Activated CD8-positive, alpha-beta T cell treated with anti-CD3 and anti-CD28 coated beads, Interleukin-2, amount 10 ng/mL, durations not matched to agents 7 days and 5 days (primary cell): ENCODE measurements around the gene PREX1. TPM values are rescaled to one million over a fixed set of nuclear protein-coding genes. Genes with fewer than 3 reads are reported as not detected.

Experiments used
- ATAC-seq: fragments of 150-1000 bp; cut with Tn5 transposase; one replicate; pipeline ENCODE4 v1.10.0; 2021; ENCODE audit warnings: moderate library complexity
- CTCF ChIA-PET: fragments of 350-600 bp; sonication (Branson Sonifier 250); formaldehyde crosslinking; loops from one replicate; lab custom pipeline; 2021; ENCODE audit warnings: antibody characterized with exemption; lab: Charles Lee
- POLR2A ChIA-PET: fragments of 350-600 bp; sonication (Branson Sonifier 250); formaldehyde crosslinking; loops from one replicate; lab custom pipeline; 2021; ENCODE audit warnings: antibody characterized with exemption; lab: Charles Lee
- DNase-seq: peaks from one replicate; pipeline ENCODE4 v3.0.0-alpha.2; 2020
- H3K27ac Mint-ChIP-seq: one replicate; pipeline ENCODE4 v1.8.0; 2021; ENCODE audit warnings: mild to moderate bottlenecking, mixed read lengths
- H3K27me3 Mint-ChIP-seq: one replicate; pipeline ENCODE4 v1.8.0; 2021; ENCODE audit warnings: low read depth, mixed read lengths
- H3K36me3 Mint-ChIP-seq: one replicate; pipeline ENCODE4 v1.8.0; 2021; ENCODE audit warnings: low read depth, mixed read lengths
- H3K4me1 Mint-ChIP-seq: one replicate; pipeline ENCODE4 v1.8.0; 2021; ENCODE audit warnings: low read depth, mixed read lengths
- H3K4me3 Mint-ChIP-seq: one replicate; pipeline ENCODE4 v1.8.0; 2021; ENCODE audit warnings: mild to moderate bottlenecking, mixed read lengths
- H3K9me3 Mint-ChIP-seq: one replicate; pipeline ENCODE4 v1.8.0; 2022; ENCODE audit warnings: mixed read lengths; ENCODE audit not compliant: insufficient read depth
- total RNA-seq, 2 experiments: library from RNA; stranded (reverse); gene quantifications; one replicate each; pipeline ENCODE4 v1.2.3, GENCODE V29; 2021

The PREX1 gene
- total RNA-seq, 2 experiments from 2014 or later = 146 to 152 TPM

DNA sequence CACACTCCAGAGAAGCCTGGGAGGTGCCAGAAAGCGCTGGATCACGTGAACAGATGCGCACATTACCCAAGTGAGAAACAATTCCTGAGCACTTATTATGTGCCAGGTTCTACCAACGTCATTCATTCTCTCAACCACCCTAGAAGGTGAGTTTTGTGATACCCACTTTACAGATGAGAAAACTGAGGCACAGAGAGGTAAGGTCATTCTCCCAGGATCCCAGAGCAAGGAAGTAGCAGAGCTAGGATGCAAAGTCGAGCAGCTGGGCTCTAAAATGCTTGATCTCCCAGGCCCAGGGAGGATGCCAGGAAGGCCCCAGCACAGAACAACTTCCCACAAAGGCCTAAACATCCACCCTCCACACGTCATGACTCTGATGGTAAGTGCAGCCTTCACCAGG lies 85.6 kb downstream of the PREX1 start:
- ATAC-seq = no peak
- no peak for DNase-seq
- H3K27me3 Mint-ChIP-seq = no peaks in the 10 kb centered on the region
- H3K9me3 Mint-ChIP-seq = no peaks in the 10 kb centered on the region
- peaks cover 78% of the 10 kb centered on the region for H3K36me3 Mint-ChIP-seq
- CTCF ChIA-PET = no interaction called here
- peaks cover 52% of the 10 kb centered on the region for H3K4me1 Mint-ChIP-seq
- POLR2A ChIA-PET = no interaction called here
- H3K27ac Mint-ChIP-seq = peak overlapping the region; percentile 58
- no peak overlapping the region for H3K4me3 Mint-ChIP-seq

DNA sequence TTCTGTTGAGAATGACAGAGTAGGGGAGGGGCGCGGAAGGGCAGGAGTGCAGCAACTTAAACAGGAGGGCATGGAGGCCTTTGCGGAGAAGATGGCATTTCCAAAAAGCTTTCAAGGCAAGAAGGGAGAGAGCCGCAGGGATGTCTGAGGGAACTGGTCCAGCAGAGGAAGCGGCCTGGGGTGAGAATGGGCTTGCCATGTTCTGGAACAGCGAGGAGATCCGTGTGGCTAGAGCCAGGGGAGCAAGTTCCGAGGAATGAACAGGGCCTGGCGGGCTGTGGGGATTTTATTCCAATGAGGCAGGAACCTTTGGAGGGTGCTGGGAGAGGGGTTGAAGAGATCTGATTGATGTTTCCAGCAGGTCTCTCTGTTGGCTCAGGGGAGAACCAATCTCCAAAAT lies 86.1 kb downstream of the PREX1 start:
- DNase-seq (no peak), ATAC-seq (no peak)
- POLR2A ChIA-PET = no interaction called here
- Mint-ChIP-seq H3K4me1 (peaks cover 58% of the 10 kb centered on the region), H3K27me3 (no peaks in the 10 kb centered on the region), H3K4me3 (no peak overlapping the region), H3K36me3 (peaks cover 81% of the 10 kb centered on the region), H3K27ac (peak overlapping the region; percentile 58), H3K9me3 (no peaks in the 10 kb centered on the region)
- CTCF ChIA-PET = interaction anchor here (1.5 to 3.5 kb wide), 2 partner anchors 22 to 84 kb away, joined by 3 to 13 read pairs; no protein-coding TSS in a partner anchor

DNA sequence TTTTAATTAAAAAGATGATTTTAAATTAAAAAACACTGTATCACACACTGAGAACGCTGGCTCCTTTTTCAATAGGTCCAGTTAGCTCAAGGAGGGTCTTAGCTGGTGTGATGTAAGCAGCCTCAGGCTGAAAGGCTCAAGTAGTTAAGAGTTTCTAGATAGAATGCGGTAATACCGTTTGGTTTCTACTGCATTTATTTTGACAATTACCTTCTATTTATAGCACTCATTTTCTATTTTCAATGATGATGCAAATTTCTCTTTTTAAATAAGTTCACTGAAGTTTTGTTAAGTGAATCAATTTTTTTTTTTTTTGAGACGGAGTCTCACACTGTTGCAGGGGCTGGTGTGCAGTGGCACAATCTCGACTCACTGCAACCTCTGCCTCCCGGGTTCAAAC lies 87.1 kb downstream of the PREX1 start:
- Mint-ChIP-seq H3K9me3 (no peaks in the 10 kb centered on the region), H3K27ac (no peak overlapping the region), H3K4me3 (no peak overlapping the region), H3K27me3 (no peaks in the 10 kb centered on the region), H3K36me3 (peaks cover 85% of the 10 kb centered on the region), H3K4me1 (peaks cover 67% of the 10 kb centered on the region)
- ATAC-seq (no peak), DNase-seq (no peak)
- ChIA-PET CTCF (interaction anchor here (0.6 to 3.5 kb wide), 6 partner anchors 8 to 83 kb away, joined by 3 to 13 read pairs (median 4); no protein-coding TSS in a partner anchor), POLR2A (interaction anchor here (1.0 to 3.2 kb wide), 2 partner anchors 10 to 78 kb away, joined by 3 to 19 read pairs; no protein-coding TSS in a partner anchor)

DNA sequence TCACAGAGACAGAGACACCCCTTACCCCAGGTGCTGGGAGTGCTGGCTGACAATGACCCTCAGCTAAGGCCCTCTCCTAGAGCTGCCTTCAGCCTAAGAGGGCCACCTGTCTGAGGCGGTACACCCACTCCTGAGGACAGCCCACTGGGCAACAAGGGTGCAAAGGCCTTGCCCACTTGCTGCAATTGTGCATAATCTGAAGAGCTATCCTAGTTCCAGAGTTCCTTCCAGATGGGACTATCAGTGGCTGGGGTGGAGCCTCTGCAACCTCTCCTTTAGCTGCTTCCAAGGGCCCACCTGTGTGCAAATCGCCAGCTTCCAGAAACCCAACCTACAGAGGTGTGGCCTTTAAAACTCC lies 87.5 kb downstream of the PREX1 start:
- Mint-ChIP-seq H3K4me3 (no peak overlapping the region), H3K4me1 (peaks cover 72% of the 10 kb centered on the region), H3K36me3 (peaks cover 85% of the 10 kb centered on the region), H3K27me3 (no peaks in the 10 kb centered on the region), H3K27ac (peak overlapping the region; percentile 89), H3K9me3 (no peaks in the 10 kb centered on the region)
- no peak for ATAC-seq
- POLR2A ChIA-PET = interaction anchor here (0.6 to 3.2 kb wide), 5 partner anchors 11 to 1073 kb away, joined by 3 to 23 read pairs (median 5); partner anchors contain the start of gene SLC9A8
- DNase-seq = no peak
- CTCF ChIA-PET = interaction anchor here (1.0 to 3.7 kb wide), 5 partner anchors 9 to 30 kb away, joined by 3 to 18 read pairs (median 7); no protein-coding TSS in a partner anchor

DNA sequence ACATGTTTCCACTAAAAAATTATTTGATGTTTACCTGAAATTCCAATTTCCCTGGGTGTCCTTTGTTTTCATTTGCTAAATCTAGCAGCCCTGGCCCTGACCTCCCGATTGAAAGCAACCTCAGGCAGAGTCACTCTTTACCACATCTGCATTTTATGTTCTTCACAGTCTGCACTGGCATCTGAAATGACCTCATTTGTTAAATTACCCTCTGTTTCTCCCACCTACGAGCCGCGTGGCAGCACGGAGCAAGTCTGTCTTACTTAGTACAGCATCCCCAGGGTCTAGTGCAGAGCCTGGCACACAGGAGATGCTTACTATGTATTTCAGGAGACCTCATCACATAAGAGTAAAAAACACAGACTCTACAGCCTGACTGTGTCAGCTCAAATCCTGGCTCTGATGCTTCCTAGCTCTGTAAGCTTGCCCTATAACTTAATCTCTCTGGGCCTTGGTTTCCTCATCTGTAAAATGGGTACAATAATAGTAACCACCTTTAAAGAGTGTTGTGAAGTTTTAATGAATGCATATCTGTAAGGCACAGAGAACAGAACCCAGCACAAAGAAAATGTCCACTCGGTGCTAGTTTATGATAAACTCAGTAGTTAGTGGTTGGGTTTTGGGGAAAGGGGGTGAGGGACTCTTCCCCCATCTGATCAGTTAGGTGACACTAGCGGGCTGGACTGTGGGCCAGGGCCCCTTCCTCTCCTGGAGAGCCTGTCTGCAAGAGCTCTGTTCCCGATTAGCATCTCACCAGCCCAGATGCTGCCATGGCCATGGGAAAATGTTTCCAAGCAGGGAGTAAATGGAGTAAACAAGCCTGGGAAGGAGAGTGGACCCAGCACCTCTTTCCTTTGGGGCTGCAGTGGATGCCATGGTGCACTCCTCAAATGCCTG lies 88.2 kb downstream of the PREX1 start:
- Mint-ChIP-seq H3K36me3 (peaks cover 85% of the 10 kb centered on the region), H3K27me3 (no peaks in the 10 kb centered on the region), H3K27ac (peak overlapping the region; percentile 89), H3K4me3 (peak overlapping the region; percentile 20), H3K4me1 (peaks cover 78% of the 10 kb centered on the region), H3K9me3 (no peaks in the 10 kb centered on the region)
- ChIA-PET CTCF (interaction anchor here (1.0 to 3.7 kb wide), 11 partner anchors 9 to 165 kb away, joined by 3 to 18 read pairs (median 7); no protein-coding TSS in a partner anchor), POLR2A (interaction anchor here (0.6 to 3.2 kb wide), 11 partner anchors 11 to 1073 kb away, joined by 3 to 23 read pairs (median 4); partner anchors contain the start of gene SLC9A8)
- ATAC-seq = peak; percentile 50
- DNase-seq = peak; percentile 54

DNA sequence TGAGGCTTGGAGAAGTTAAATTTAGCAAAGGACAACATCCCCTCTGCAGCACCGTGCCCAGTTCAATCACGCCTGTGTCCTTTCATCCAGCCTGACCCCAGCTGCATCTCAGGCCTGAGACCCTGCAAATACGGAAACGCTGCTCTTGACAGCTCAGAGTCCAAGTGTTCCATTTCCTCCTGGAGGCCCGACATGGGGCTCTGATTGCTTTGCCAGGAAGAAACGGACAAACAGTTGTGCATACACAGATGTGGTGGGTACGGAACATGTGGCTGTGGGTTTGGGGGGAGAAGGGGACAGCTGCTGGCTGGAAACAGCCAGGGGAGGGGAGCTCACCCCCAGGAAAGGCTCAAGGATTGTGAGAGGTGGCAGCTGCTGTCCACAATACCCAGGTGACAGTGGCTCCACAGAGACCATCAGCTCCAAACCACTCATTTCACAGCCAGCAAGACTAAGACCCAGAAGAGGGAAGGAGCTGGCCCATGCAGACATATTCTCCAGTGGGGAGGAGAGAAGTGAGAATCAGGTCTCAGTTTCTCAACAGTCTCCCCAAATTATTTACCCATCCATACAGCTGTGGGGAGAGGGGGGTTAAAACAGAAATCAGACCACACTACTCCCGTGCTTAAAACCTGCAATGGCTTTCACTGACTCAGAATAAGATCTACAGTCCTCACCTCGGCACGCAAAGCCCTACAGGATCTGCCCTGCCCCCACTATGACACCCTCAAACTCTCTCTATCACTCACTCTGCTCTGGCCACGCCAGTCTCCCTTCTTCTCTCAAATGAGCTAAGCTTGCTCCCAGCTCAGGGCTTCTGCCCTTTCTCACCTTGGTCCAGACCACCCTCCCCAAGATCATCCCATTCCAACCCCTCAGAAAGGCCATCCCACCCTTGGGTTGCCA lies 89.1 kb downstream of the PREX1 start:
- Mint-ChIP-seq H3K4me1 (peaks cover 83% of the 10 kb centered on the region), H3K27ac (peak overlapping the region; percentile 89), H3K9me3 (no peaks in the 10 kb centered on the region), H3K27me3 (no peaks in the 10 kb centered on the region), H3K36me3 (peaks cover 83% of the 10 kb centered on the region), H3K4me3 (peak overlapping the region; percentile 45)
- ChIA-PET CTCF (interaction anchor here (1.0 to 3.7 kb wide), 15 partner anchors 10 to 166 kb away, joined by 3 to 18 read pairs (median 6); no protein-coding TSS in a partner anchor), POLR2A (interaction anchor here (0.6 to 3.2 kb wide), 13 partner anchors 8 to 235 kb away, joined by 3 to 23 read pairs (median 4); no protein-coding TSS in a partner anchor)
- DNase-seq (peak; percentile 91), ATAC-seq (peak; percentile 87)

DNA sequence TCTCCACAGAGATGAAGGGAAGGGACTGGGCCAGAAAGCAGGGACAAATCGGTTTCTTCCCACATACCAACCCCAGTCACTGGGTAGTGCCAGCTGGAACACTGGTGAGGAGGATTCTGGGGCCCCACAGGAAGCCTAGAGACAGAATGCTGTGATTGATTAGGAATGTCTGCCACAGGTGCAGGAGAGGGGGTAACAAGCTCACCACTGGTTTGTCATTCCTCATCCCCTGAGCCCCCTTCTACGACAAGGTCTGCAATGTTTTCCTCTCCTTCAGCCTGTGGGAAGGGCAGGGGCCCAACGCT lies 89.8 kb downstream of the PREX1 start:
- ATAC-seq (no peak), DNase-seq (no peak)
- no peaks in the 10 kb centered on the region for H3K9me3 Mint-ChIP-seq
- no peaks in the 10 kb centered on the region for H3K27me3 Mint-ChIP-seq
- peak overlapping the region; percentile 45 for H3K4me3 Mint-ChIP-seq
- H3K36me3 Mint-ChIP-seq = peaks cover 83% of the 10 kb centered on the region
- H3K27ac Mint-ChIP-seq = peak overlapping the region; percentile 89
- H3K4me1 Mint-ChIP-seq = peaks cover 84% of the 10 kb centered on the region
- ChIA-PET POLR2A (interaction anchor here (0.5 to 3.2 kb wide), 9 partner anchors 8 to 235 kb away, joined by 3 to 23 read pairs (median 3); no protein-coding TSS in a partner anchor), CTCF (interaction anchor here (1.0 to 3.7 kb wide), 14 partner anchors 10 to 167 kb away, joined by 3 to 18 read pairs (median 5); no protein-coding TSS in a partner anchor)

DNA sequence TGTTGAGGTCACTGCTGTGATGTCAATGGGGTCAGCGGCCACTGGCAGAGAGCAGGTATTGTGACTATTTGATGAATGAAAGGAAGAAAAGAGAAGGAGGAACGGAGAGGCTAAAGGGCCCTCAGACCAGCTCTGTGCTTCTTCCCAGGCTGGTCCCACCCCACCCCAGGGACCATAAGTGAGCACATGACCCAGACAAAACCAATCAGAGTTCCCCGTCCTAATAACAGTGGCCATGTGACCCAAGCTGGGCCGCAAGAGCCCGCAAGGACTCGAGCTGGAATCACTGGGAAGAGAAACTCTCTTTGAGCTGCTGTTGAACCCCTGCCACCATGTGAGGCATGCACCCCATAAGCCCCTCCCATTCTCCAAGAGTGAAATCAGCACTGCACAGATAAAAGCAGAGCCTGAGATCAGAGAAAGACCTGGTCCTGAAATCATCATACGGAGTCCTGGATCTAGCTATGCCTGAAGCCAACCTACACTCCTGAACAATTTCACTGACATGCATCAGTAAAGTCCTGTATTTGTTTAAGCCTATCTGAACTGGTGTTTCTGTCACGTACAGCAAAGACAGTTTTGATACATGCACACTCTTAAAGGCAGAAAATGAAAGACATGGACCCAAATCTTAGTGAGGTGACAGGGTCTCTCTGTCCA lies 90.2 kb downstream of the PREX1 start:
- no peaks in the 10 kb centered on the region for H3K9me3 Mint-ChIP-seq
- ChIA-PET POLR2A (interaction anchor here (0.5 to 3.2 kb wide), 9 partner anchors 13 to 130 kb away, joined by 3 to 23 read pairs (median 5); no protein-coding TSS in a partner anchor), CTCF (interaction anchor here (1.0 to 3.7 kb wide), 8 partner anchors 9 to 167 kb away, joined by 3 to 18 read pairs (median 4); no protein-coding TSS in a partner anchor)
- peak overlapping the region; percentile 89 for H3K27ac Mint-ChIP-seq
- ATAC-seq = no peak
- H3K4me1 Mint-ChIP-seq = peaks cover 87% of the 10 kb centered on the region
- H3K4me3 Mint-ChIP-seq = peak overlapping the region; percentile 45
- DNase-seq = no peak
- peaks cover 84% of the 10 kb centered on the region for H3K36me3 Mint-ChIP-seq
- no peaks in the 10 kb centered on the region for H3K27me3 Mint-ChIP-seq

DNA sequence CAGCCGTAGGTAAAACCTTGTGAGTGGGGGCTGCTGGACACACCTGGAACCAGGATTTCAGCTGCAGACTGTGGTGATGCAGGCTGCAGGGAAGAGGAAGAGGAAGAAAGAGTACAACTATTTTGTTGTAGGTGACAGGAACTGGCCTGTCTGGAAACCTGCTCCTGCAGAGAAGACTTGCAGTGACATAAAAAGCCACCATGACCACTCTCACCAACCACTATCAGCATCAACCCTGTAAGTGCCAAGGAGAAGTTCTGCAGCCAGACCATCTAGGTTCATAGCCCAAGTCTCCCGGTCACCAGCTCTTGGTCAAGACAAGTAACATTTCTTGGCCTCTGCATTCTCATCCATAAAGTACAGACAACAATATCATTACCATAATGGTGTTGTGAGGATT lies 91.2 kb downstream of the PREX1 start:
- ChIA-PET POLR2A (interaction anchor here (0.6 to 1.5 kb wide), 3 partner anchors 14 to 82 kb away, joined by 3 to 6 read pairs (median 3); no protein-coding TSS in a partner anchor), CTCF (interaction anchor here (3.7 kb wide), 1 partner anchor 20 kb away, joined by 18 read pairs; no protein-coding TSS in a partner anchor)
- Mint-ChIP-seq H3K27me3 (no peaks in the 10 kb centered on the region), H3K27ac (peak overlapping the region; percentile 89), H3K9me3 (no peaks in the 10 kb centered on the region), H3K36me3 (peaks cover 84% of the 10 kb centered on the region), H3K4me3 (peak overlapping the region; percentile 37), H3K4me1 (peaks cover 85% of the 10 kb centered on the region)
- ATAC-seq (no peak), DNase-seq (peak; percentile 55)

DNA sequence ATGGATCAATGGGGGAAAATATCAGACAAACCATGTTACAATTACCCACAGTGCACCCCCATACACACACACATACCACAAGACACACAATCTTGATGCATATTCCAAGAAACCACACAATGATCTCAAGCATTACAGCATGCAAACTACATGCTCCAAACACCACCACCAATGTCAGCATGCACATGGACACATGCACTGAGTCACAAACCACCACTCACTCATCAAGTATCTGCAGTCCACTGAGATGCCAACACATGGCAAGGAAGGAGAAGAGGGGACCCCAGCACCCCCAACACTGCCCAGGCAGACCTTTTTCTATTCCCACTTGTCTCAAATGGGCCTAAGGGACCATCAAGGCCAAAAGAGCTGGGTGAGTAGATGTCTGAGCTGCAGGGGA lies 91.6 kb downstream of the PREX1 start:
- Mint-ChIP-seq H3K4me1 (peaks cover 84% of the 10 kb centered on the region), H3K4me3 (peak overlapping the region; percentile 37), H3K27ac (peak overlapping the region; percentile 89), H3K9me3 (no peaks in the 10 kb centered on the region), H3K27me3 (no peaks in the 10 kb centered on the region), H3K36me3 (peaks cover 84% of the 10 kb centered on the region)
- ChIA-PET CTCF (interaction anchor here (1.2 to 3.7 kb wide), 2 partner anchors 17 to 19 kb away, joined by 5 to 18 read pairs; no protein-coding TSS in a partner anchor), POLR2A (interaction anchor here (0.6 to 1.8 kb wide), 4 partner anchors 13 to 92 kb away, joined by 3 to 6 read pairs (median 4); no protein-coding TSS in a partner anchor)
- ATAC-seq (no peak), DNase-seq (no peak)
